ENCODE measurements around the gene FXYD6. TPM values are rescaled to one million over a fixed set of nuclear protein-coding genes. Genes with fewer than 3 reads are reported as not detected.

The FXYD6 gene
- total RNA-seq, 2 donors from 2014 or later, result 16.8 to 23.9 TPM

DNA sequence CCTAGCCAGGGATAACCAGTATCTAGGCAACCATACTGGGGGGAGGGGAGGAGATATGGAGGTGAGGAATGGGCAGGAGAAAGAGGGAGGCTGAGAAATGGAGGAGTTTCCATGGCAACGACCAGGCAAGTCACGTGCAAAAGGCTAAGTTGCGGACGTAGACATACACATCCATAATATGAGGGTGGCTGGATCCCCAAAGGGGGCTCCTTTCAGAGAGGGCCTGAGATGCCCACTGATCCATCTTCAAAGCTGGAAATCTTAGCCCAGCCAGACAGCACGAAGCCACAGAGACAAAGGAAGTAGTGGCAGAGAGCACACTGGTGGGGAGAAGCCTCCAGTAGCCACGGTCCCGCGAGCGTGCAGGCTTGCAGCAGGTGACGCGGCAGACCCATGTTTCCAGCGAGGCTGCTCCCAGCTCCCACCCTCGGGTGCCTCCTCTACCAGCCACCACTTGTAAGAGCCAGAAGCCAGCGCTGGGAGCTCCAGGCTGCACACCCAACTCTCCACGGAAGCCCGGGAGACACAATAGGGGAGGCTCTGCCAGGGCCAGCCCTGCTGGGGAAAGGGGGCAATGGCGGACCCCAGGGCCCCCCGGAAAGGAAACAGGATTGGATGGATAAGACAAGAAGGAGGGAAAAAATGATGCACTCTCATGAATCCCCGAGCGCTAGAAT lies 938 bp downstream of the FXYD6 start:
- intact Hi-C loops (cut with DNase I), result no loop called here
- TF ChIP-seq, protein P1, sequence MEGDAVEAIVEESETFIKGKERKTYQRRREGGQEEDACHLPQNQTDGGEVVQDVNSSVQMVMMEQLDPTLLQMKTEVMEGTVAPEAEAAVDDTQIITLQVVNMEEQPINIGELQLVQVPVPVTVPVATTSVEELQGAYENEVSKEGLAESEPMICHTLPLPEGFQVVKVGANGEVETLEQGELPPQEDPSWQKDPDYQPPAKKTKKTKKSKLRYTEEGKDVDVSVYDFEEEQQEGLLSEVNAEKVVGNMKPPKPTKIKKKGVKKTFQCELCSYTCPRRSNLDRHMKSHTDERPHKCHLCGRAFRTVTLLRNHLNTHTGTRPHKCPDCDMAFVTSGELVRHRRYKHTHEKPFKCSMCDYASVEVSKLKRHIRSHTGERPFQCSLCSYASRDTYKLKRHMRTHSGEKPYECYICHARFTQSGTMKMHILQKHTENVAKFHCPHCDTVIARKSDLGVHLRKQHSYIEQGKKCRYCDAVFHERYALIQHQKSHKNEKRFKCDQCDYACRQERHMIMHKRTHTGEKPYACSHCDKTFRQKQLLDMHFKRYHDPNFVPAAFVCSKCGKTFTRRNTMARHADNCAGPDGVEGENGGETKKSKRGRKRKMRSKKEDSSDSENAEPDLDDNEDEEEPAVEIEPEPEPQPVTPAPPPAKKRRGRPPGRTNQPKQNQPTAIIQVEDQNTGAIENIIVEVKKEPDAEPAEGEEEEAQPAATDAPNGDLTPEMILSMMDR (IDR thresholded peaks at IDR 0.05), result no peak
- TF ChIP-seq POLR2A (IDR thresholded peaks at IDR 0.05), result no peak
- Histone ChIP-seq H3K4me3 (no peak overlapping the region), H3K27me3 (peaks cover 0 to 7% of the 10 kb centered on the region in 2 donors), H3K9me3 (no peaks in the 10 kb centered on the region), H3K36me3 (replicated peaks in 1 of 2; ENCODE audit: insufficient read depth in 1 of 2, low read depth in 2 of 2) (no peaks in the 10 kb centered on the region), H3K27ac (no peak overlapping the region), H3K4me1 (peaks cover 19% of the 10 kb centered on the region)
- ATAC-seq (peak; percentile 7), DNase-seq (peak in 1 of 4 donors; percentile 22)
- WGBS, 2 donors, result 5 to 6% methylated on average over 10 to 20 of the region's 20 CpGs

DNA sequence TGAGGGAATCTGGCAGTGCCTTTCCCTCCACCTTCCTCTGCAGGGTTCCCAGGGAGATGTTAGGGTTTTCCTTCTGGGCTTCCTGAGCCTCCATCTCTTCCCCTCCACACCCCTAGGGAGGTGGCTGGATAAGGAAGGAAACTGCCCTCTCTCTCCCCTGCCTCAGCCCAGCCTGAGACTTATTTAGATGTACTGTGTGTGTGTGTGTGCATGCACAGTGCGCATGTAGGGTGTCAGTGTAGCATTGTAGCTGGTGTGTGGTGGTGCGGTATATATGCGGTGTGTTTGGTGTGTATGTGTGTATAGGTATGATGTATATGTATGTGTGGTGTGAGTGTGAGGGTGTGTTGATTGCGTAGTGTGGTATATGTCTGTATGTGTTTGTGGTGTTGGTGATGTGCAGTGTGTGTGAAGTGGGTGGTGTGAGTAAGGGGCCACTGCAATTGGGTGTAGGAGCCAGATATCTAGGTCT lies 1.5 kb downstream of the FXYD6 start:
- no peaks in the 10 kb centered on the region for H3K36me3 ChIP-seq (replicated peaks in 1 of 2; ENCODE audit: insufficient read depth in 1 of 2, low read depth in 2 of 2)
- no peaks in the 10 kb centered on the region for H3K9me3 ChIP-seq
- intact Hi-C loops (cut with DNase I), result no loop called here
- 89 to 93% methylated on average over 4 of the region's 4 CpGs for WGBS, 2 donors
- TF ChIP-seq, protein P1 (IDR thresholded peaks at IDR 0.05), result no peak
- DNase-seq (no peak), ATAC-seq (no peak)
- no peak overlapping the region for H3K27ac ChIP-seq
- no peak overlapping the region for H3K4me3 ChIP-seq
- H3K4me1 ChIP-seq, result peaks cover 24% of the 10 kb centered on the region
- H3K27me3 ChIP-seq, result peaks cover 0 to 7% of the 10 kb centered on the region in 2 donors

DNA sequence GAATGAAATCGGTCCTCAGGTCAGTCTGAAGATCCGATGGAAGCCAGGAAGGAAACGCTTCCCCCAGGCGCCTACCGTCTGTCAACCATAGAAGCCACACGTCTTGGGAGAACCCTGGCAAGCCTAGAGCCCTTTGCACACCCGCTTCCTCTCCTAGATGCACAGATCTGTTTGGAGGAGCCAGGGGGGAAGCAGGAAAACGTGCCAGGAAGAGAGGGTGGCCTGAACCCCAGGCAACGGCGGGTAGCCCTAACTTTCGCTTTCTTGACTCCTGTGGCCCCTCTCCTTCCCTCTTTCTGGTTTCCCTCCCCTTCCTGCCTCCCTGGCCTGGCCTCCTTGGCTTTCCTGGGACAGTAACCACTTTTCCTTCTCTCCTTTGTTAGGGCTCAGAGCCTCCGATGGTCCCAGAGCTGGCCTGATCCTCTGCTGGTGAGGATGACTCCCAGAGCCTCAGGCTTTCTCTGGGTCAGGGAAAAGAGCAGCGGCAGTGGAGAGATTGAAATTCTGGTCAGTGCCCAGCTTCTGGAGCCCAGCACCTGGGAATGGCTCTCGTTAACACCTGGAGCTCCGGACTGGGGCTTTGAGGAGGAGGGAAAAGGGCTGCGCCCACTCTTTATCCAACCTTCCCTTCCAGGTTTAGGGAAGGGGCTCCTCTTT lies 2.1 kb downstream of the FXYD6 start:
- no peak for TF ChIP-seq POLR2A (IDR thresholded peaks at IDR 0.05)
- TF ChIP-seq, protein P1 (IDR thresholded peaks at IDR 0.05), result no peak
- no peaks in the 10 kb centered on the region for H3K36me3 ChIP-seq (replicated peaks in 1 of 2; ENCODE audit: insufficient read depth in 1 of 2, low read depth in 2 of 2)
- peaks cover 26% of the 10 kb centered on the region for H3K4me1 ChIP-seq
- peaks cover 0 to 7% of the 10 kb centered on the region in 2 donors for H3K27me3 ChIP-seq
- no peaks in the 10 kb centered on the region for H3K9me3 ChIP-seq
- H3K27ac ChIP-seq, result no peak overlapping the region
- intact Hi-C loops (cut with DNase I), result no loop called here
- no peak overlapping the region for H3K4me3 ChIP-seq
- 41 to 56% methylated on average over 15 to 16 of the region's 16 CpGs for WGBS, 2 donors
- ATAC-seq (no peak), DNase-seq (no peak)

DNA sequence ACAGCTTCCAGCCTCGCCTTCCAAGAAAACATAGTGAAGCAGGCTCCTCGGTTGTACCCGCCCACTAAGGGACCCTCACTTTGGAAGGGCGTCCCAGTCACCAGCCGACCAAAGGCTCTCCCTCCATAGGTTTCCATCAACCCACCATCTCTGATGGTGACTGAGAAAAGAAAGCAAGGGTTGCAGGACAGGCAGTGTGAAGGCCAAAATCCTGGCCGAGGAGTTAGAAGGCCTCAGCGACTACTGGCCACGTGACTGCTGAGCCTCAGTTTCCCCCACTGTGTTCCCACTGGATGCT lies 2.7 kb downstream of the FXYD6 start:
- H3K9me3 ChIP-seq, result no peaks in the 10 kb centered on the region
- H3K27ac ChIP-seq, result no peak overlapping the region
- intact Hi-C loops (cut with DNase I), result no loop called here
- H3K36me3 ChIP-seq (replicated peaks in 1 of 2; ENCODE audit: insufficient read depth in 1 of 2, low read depth in 2 of 2), result no peaks in the 10 kb centered on the region
- no peak for DNase-seq
- peaks cover 26% of the 10 kb centered on the region for H3K4me1 ChIP-seq
- H3K27me3 ChIP-seq, result peaks cover 0 to 7% of the 10 kb centered on the region in 2 donors
- 42 to 74% methylated on average over 8 of the region's 8 CpGs for WGBS, 2 donors
- H3K4me3 ChIP-seq, result no peak overlapping the region
- TF ChIP-seq POLR2A (IDR thresholded peaks at IDR 0.05), result no peak
- TF ChIP-seq, protein P1 (IDR thresholded peaks at IDR 0.05), result no peak
- ATAC-seq, result no peak
